ENCODE data around the gene EHMT1. TPM values are rescaled to one million over a fixed set of nuclear protein-coding genes. Genes with fewer than 3 reads are reported as not detected.

Gene EHMT1
- total RNA-seq, 2 donors from 2014 or later = 67.5 to 69.3 TPM

DNA sequence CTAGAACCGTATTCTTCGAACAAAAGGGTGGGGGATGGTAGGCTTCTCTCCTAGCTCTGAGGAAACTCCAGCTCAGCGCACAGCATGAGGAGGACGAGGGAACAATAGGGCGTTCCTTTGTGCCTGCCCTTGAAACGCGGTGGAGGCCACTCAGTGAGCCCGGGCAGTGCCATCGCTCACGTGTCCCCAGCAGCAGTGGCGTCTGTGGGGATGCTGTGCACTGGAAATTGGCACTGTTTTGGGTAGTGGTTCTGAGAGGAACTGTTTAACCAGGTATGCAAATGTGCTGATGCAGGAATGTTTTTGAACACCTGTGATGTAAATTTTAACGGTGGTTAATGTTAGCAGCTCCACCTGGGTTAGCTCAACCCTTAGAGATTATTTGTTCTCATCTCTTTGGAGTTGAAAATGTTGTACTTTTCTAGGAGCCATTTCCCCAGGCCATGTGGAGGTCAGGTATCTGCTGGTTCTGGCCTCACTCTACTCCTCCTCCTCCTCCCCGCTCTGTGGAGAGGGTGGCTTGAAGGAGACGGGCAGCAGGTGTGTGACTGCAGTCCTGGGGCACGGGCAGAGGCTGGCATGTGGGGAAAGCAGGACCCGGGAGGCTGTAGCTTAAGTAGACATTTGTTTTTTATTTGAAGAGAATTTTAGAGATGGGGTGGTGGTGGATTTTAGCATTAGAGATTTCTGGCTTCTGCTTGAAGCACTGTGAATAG is 48.3 kb downstream of the EHMT1 start:
- no peaks in the 10 kb centered on the region for H3K27me3 Mint-ChIP-seq (ENCODE audit: low read depth)

DNA sequence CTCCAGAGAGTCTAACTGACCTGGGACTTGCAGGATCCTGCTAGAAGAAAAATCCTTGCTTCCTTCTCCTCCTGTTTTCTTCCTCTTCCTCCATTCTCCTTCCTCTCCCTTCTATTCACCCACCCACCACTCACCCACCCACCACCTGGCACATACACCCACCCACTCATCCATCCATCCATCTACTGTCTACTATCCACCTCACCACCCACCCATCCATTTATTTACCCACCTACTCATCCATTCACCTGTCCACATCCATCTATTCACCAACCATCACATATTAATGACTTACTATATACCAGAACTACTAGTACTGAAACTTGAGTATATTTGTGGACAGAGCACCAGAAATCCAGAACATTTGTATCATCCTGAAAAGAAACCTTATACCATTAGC is 49.4 kb downstream of the EHMT1 start:
- Mint-ChIP-seq H3K4me1 (ENCODE audit: low read depth) (peaks cover 38% of the 10 kb centered on the region), H3K4me3 (no peak overlapping the region), H3K9me3 (no peaks in the 10 kb centered on the region), H3K27ac (no peak overlapping the region), H3K36me3 (ENCODE audit: insufficient read depth in 2 of 2) (peaks cover 4% of the 10 kb centered on the region in 2 donors), H3K27me3 (ENCODE audit: low read depth) (no peaks in the 10 kb centered on the region)
- DNase-seq (no peak), ATAC-seq (replicated peaks in 1 of 2) (no peak)

More for the DNA sequence above, 48.3 kb downstream of the EHMT1 start:
- ATAC-seq (replicated peaks in 1 of 2) (no peak), DNase-seq (no peak)
- Mint-ChIP-seq H3K9me3 (no peaks in the 10 kb centered on the region), H3K36me3 (ENCODE audit: insufficient read depth in 2 of 2) (peaks cover 4% of the 10 kb centered on the region in 2 donors), H3K4me1 (ENCODE audit: low read depth) (peaks cover 35% of the 10 kb centered on the region), H3K27ac (peak overlapping the region; percentile 79), H3K4me3 (no peak overlapping the region)

DNA sequence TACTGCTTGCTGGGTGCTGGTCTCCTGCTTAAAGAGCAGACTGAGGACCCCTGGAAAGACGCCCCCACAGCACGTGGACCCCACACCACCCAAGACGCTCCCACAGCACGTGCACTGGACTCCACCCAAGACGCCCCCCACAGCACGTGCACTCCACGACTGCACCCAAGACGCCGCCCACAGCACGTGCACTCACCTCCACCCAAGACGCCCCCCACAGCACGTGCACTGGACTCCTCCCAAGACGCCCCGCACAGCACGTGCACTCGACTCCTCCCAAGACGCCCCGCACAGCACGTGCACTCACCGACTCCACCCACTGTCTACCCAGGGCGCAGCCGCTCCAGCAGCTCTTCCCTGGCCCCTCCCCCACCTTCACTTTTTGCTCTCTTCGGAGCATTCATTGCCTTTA is 50.5 kb downstream of the EHMT1 start:
- no peak for ATAC-seq (replicated peaks in 1 of 2)
- no peak overlapping the region for H3K4me3 Mint-ChIP-seq
- DNase-seq = no peak
- H3K27me3 Mint-ChIP-seq (ENCODE audit: low read depth) = no peaks in the 10 kb centered on the region
- peaks cover 42% of the 10 kb centered on the region for H3K4me1 Mint-ChIP-seq (ENCODE audit: low read depth)
- no peak overlapping the region for H3K27ac Mint-ChIP-seq
- peaks cover 4% of the 10 kb centered on the region in 2 donors for H3K36me3 Mint-ChIP-seq (ENCODE audit: insufficient read depth in 2 of 2)
- no peaks in the 10 kb centered on the region for H3K9me3 Mint-ChIP-seq

DNA sequence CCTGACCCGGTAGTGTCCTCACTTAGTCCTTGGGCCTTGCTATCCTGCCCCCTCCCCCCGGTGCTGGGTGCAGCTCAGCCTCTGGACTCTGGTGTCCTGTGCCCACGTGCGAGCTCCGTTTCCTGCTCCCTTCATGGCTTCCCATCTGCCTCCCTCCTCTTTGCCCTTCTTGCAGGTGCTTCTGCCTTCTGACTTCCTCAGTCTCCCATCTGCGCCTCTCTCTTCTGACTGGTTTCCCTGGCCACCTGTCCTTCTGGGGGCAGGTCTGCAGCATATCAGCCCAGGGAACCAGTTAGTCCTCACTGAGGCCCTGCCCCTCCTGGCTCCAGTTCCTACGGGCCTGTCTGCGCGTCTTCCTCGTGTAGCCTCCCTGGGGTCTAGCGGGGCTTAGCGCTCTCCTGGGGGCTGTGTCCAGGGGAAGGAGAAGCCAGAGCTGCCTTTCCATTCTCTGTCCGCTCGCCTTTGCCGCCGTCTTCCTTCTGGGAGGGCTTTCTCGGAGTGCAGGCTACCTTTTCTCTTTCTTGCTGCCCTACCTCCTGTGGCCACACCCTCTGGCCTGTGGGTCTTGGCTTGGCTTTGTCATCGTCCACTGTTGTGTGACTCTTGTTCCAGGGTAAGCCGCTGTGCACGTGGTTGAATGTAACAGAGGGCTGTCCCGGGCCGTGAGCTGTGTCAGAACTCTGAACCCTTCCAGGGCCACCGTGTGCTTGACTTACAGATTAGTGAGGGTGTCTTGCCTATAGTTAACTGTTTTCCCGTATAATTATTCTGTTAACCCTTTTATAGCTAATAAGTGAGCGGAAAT is 51.8 kb downstream of the EHMT1 start:
- Mint-ChIP-seq H3K9me3 (no peaks in the 10 kb centered on the region), H3K4me1 (ENCODE audit: low read depth) (peaks cover 41% of the 10 kb centered on the region), H3K36me3 (ENCODE audit: insufficient read depth in 2 of 2) (peaks cover 4% of the 10 kb centered on the region in 2 donors), H3K27me3 (ENCODE audit: low read depth) (no peaks in the 10 kb centered on the region), H3K4me3 (no peak overlapping the region), H3K27ac (no peak overlapping the region)
- no peak for DNase-seq
- no peak for ATAC-seq (replicated peaks in 1 of 2)

DNA sequence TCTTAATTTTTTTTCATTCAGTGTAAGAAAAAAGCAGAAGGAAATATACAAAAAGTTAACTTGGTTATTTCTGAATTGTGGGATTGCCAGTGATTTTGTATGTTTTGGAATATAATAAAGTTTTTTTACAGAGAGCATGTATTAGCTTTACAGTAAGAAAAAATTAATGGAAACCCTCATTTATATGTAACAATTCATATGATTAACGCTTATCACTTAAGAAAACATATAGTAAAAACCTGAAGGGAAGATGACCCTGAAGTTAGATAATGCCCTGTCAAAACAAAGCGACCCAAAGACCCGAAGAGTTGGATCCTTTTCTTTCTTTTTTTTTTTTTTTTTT is 52.4 kb downstream of the EHMT1 start:
- Mint-ChIP-seq H3K27me3 (ENCODE audit: low read depth) (no peaks in the 10 kb centered on the region), H3K36me3 (ENCODE audit: insufficient read depth in 2 of 2) (peaks cover 4% of the 10 kb centered on the region in 2 donors), H3K4me1 (ENCODE audit: low read depth) (peaks cover 35% of the 10 kb centered on the region), H3K27ac (no peak overlapping the region), H3K9me3 (no peaks in the 10 kb centered on the region), H3K4me3 (no peak overlapping the region)
- DNase-seq = no peak
- no peak for ATAC-seq (replicated peaks in 1 of 2)

DNA sequence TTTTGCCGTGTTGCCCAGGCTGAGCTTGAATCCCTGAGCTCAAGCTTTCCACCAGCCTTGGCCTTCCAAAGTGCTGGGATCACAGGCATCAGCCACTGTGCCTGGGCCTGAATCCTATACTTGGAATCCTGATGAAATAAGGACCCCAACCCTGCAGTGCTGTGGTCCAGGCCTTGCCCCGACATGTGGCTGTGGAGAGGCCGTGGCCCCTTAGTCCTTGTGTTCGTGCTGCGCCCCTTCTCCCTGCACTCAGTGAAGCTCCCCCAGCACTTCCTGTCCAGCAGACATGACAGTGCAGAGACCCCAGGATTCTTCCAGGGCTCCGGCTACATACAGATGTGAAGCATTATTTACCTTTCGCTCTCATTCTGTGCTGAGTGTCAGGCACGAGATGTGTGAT is 52.9 kb downstream of the EHMT1 start:
- no peak overlapping the region for H3K4me3 Mint-ChIP-seq
- H3K36me3 Mint-ChIP-seq (ENCODE audit: insufficient read depth in 2 of 2) = peaks cover 4% of the 10 kb centered on the region in 2 donors
- peak overlapping the region; percentile 6 for H3K27ac Mint-ChIP-seq
- DNase-seq (no peak), ATAC-seq (replicated peaks in 1 of 2) (no peak)
- H3K27me3 Mint-ChIP-seq (ENCODE audit: low read depth) = no peaks in the 10 kb centered on the region
- H3K9me3 Mint-ChIP-seq = no peaks in the 10 kb centered on the region
- peaks cover 29% of the 10 kb centered on the region for H3K4me1 Mint-ChIP-seq (ENCODE audit: low read depth)

DNA sequence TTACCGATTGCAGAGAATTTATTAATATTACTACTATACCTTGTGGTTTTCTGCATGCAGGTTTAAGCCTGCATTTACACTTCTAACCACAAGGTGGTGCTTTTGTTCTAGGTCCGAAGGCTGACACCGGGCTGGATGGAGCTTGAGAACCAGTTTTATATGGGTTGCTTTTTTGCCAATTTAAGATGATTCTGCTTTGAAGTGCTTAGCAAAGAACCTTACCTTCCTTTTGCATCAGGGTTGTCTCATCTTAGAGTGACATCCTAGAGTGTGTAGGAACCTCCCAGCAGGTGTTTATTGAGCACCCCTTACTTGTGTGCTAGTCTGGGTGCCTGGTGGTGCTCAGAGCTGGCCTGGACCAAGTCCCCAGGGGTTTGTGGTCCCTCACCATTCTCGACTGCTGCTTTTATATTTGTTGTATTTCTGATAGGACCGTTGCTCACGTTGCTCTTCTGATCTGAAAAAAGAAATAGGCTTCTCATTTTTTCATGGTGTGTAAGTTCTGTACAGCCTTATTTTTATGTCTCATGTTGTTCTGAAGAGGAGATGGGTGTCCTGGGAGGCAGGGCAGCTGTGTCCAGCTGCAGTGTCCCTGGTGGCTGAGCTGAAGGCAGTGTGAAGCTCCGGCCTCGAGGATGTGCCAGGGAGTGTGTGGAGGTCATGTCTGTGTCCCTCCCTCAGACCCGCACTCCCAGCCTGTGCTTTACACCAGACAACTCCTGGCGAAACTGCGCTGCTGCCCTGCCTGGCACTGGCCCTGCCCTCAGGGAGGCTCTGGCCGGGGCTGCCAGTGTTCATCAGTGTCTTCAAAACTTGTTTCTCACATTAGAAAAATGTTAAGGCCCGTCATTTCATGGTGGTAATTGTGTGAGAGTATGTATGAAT is 54.3 kb downstream of the EHMT1 start:
- ATAC-seq (replicated peaks in 1 of 2) = peak; percentile 70 to 76
- Mint-ChIP-seq H3K36me3 (ENCODE audit: insufficient read depth in 2 of 2) (peaks cover 4% of the 10 kb centered on the region in 2 donors), H3K9me3 (no peaks in the 10 kb centered on the region), H3K27ac (peak overlapping the region; percentile 66), H3K27me3 (ENCODE audit: low read depth) (no peaks in the 10 kb centered on the region), H3K4me1 (ENCODE audit: low read depth) (peaks cover 19% of the 10 kb centered on the region), H3K4me3 (no peak overlapping the region)
- peak; percentile 39 to 42 for DNase-seq

DNA sequence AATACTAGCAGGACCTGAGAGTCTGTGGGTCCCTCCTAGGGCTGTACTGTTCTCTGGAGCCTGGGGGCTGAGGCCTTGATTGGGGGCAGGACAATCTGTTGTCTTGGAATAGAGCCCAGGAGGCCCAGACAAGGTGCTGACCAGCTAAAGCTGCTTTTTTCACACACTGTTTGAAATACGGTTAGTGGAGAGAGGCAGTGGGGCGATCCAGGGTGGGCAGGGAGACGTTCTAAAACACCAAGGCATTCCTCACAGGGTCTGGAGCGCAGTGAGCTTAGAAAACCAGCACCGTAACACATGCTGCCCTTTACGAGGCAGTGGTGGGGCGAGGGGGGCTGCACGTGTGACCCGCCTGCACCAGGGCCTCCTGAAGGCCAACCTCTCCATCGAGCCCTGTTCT is 55.1 kb downstream of the EHMT1 start:
- H3K9me3 Mint-ChIP-seq = no peaks in the 10 kb centered on the region
- no peak overlapping the region for H3K27ac Mint-ChIP-seq

DNA sequence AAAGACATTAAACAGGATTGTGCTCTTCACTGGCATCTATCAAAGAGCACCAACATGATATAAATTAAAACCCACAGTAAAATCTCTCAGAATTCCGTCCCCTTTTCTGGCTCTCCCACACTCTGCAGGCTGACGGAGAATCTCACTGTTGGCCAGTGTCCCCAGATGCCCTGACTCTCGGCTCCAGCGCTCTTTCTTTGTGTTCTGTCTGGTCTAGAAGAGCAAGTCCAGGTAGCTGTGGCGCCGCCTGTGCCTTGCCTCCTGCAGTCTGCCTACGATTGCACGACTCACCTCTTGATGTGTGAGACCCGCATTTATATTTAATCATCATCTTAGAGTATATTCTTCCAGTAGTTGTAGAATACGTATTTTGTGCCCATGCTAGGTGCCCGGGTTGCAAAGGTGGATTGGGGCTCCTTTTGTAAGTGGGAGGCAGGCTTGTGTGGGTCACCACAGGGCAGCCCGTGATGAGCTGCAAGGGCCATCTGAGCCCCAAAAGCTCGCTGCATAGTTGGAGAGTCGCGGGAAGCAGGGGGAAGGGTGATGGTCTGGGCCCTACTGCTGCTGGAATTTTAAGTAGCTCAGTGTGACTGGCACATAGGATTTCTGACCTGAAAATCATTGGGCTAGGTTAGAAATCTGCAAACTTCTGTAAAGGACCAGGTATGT is 55.6 kb downstream of the EHMT1 start:
- Mint-ChIP-seq H3K4me1 (ENCODE audit: low read depth) (peaks cover 16% of the 10 kb centered on the region), H3K36me3 (ENCODE audit: insufficient read depth in 2 of 2) (peaks cover 0 to 2% of the 10 kb centered on the region in 2 donors), H3K9me3 (no peaks in the 10 kb centered on the region), H3K4me3 (no peak overlapping the region), H3K27ac (no peak overlapping the region), H3K27me3 (ENCODE audit: low read depth) (no peaks in the 10 kb centered on the region)
- ATAC-seq (replicated peaks in 1 of 2) (no peak), DNase-seq (no peak)

More for the DNA sequence above, 55.1 kb downstream of the EHMT1 start:
- DNase-seq (no peak), ATAC-seq (replicated peaks in 1 of 2) (no peak)
- Mint-ChIP-seq H3K4me3 (no peak overlapping the region), H3K4me1 (ENCODE audit: low read depth) (peaks cover 17% of the 10 kb centered on the region), H3K27me3 (ENCODE audit: low read depth) (no peaks in the 10 kb centered on the region), H3K36me3 (ENCODE audit: insufficient read depth in 2 of 2) (peaks cover 4 to 5% of the 10 kb centered on the region in 2 donors)

DNA sequence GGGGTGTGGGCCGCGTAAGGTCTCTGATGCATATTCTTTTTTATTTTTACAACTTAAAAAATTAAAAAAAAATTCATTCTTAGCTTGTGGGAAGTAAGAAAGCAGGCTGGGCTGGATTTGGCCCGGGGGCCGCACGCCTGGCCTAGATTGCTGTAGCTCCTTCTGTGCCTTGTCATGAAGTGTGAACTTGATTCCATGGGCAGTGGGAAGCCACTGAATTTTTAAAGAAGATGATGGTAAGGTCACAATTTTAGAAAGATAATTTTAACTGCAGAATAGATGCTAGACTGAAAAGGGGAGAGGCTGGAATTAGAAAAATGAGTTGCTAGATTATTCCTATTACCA is 56.1 kb downstream of the EHMT1 start:
- no peak for DNase-seq
- ATAC-seq (replicated peaks in 1 of 2) = no peak
- Mint-ChIP-seq H3K9me3 (no peaks in the 10 kb centered on the region), H3K27ac (no peak overlapping the region), H3K4me1 (ENCODE audit: low read depth) (peaks cover 21% of the 10 kb centered on the region), H3K27me3 (ENCODE audit: low read depth) (no peaks in the 10 kb centered on the region), H3K36me3 (ENCODE audit: insufficient read depth in 2 of 2) (peaks cover 0 to 4% of the 10 kb centered on the region in 2 donors), H3K4me3 (no peak overlapping the region)

DNA sequence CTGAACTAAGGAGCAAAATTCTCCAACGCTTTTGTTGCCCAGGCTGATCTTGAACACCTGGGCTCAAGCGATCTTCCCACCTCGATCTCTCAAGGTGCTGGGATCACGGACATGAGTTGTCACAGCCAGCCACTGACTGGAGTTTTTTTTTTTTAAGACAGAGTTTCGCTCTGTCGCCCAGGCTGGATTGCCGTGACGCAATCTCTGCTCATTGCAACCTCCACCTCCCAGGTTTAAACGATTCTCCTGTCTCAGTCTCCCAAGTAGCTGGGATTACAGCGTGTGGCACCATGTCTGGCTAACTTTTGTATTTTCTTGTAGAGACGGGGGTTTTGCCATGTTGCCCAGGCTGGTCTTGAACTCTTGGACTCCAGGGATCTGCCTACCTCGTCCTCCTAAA is 58.2 kb downstream of the EHMT1 start:
- no peaks in the 10 kb centered on the region for H3K27me3 Mint-ChIP-seq (ENCODE audit: low read depth)
- ATAC-seq (replicated peaks in 1 of 2) = no peak
- H3K27ac Mint-ChIP-seq = no peak overlapping the region
- peaks cover 0 to 4% of the 10 kb centered on the region in 2 donors for H3K36me3 Mint-ChIP-seq (ENCODE audit: insufficient read depth in 2 of 2)
- no peak overlapping the region for H3K4me3 Mint-ChIP-seq
- no peaks in the 10 kb centered on the region for H3K9me3 Mint-ChIP-seq
- H3K4me1 Mint-ChIP-seq (ENCODE audit: low read depth) = peaks cover 30% of the 10 kb centered on the region
- DNase-seq = no peak

DNA sequence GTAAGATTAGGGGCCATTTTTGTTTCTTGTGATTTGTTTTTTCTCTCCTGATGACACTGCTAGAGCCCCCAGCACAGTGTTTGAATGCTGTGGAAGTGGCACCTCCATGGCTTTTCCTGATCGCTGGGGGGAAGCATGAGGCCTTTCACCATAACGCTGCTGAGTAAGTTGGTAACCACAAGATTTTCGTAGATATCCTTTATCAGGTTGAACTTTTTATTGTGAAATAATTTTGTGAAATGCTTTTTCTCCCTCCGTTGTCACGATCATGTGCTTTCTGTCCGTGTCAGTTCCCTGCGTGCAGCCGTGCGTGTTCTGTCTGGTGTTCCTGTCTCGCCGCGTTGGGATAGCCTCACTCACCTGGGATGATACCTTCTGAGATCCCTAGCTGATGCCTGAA is 59.4 kb downstream of the EHMT1 start:
- Mint-ChIP-seq H3K27ac (no peak overlapping the region), H3K4me1 (ENCODE audit: low read depth) (peaks cover 27% of the 10 kb centered on the region), H3K36me3 (ENCODE audit: insufficient read depth in 2 of 2) (peaks cover 0 to 4% of the 10 kb centered on the region in 2 donors), H3K4me3 (no peak overlapping the region), H3K27me3 (ENCODE audit: low read depth) (no peaks in the 10 kb centered on the region), H3K9me3 (no peaks in the 10 kb centered on the region)
- DNase-seq (no peak), ATAC-seq (replicated peaks in 1 of 2) (no peak)

All from activated T-cell treated with anti-CD3 and anti-CD28 coated beads, Interleukin-2, amount 50 U/mL, for 72 hours (primary cell).